Kidney epithelial cell (primary cell): ENCODE measurements around the gene AMIGO3. TPM values are rescaled to one million over a fixed set of nuclear protein-coding genes. Genes with fewer than 3 reads are reported as not detected.

Experiments
- DNase-seq: peaks from one replicate; pipeline ENCODE4 v3.0.0-alpha.2; 2010; ENCODE audit warnings: low read depth
- H3K27me3 ChIP-seq: 2 replicates; pipeline ENCODE4 v1.6.0; 2011; ENCODE audit warnings: low read length; ENCODE audit not compliant: control insufficient read depth, insufficient read depth
- H3K36me3 ChIP-seq: 2 replicates; pipeline ENCODE4 v1.5.1; 2011; ENCODE audit warnings: low read length; ENCODE audit not compliant: control insufficient read depth, insufficient read depth
- H3K4me3 ChIP-seq: 2 replicates; pipeline ENCODE4 v1.5.1; 2011; ENCODE audit warnings: low read depth, mild to moderate bottlenecking, control low read depth, low read length
- CTCF ChIP-seq: IDR thresholded peaks from 2 replicates; pipeline ENCODE4 v1.5.1; 2011; ENCODE audit warnings: mild to moderate bottlenecking, moderate library complexity, low read length, control low read depth, inconsistent platforms; ENCODE audit not compliant: insufficient read depth, poor library complexity, severe bottlenecking
- total RNA-seq: library from RNA; depleted of rRNA; stranded (reverse); fragments of >200 nt; gene quantifications from 2 replicates; pipeline ENCODE4 v1.2.3, GENCODE V29; 2015

The AMIGO3 gene
- total RNA-seq, 1 donor from 2014 or later: not detected

GRCh38 chr3:49745986-49746385, 26.5 kb upstream of the AMIGO3 start:
- Histone ChIP-seq H3K4me3 (no peak overlapping the region), H3K36me3 (no peaks in the 10 kb centered on the region), H3K27me3 (no peaks in the 10 kb centered on the region)
- TF ChIP-seq CTCF: no peak
- no peak for DNase-seq

- Histone ChIP-seq H3K36me3 (peaks cover 1% of the 10 kb centered on the region), H3K4me3 (no peak overlapping the region), H3K27me3 (no peaks in the 10 kb centered on the region)
- no peak for TF ChIP-seq CTCF
- no peak for DNase-seq
These were observed 20.9 kb upstream of the AMIGO3 start for GRCh38 chr3:49740427-49740826.

GRCh38 chr3:49738067-49738713, 18.7 kb upstream of the AMIGO3 start:
- TF ChIP-seq CTCF: no peak
- Histone ChIP-seq H3K36me3 (peaks cover 1% of the 10 kb centered on the region), H3K4me3 (no peak overlapping the region), H3K27me3 (no peaks in the 10 kb centered on the region)
- no peak for DNase-seq

GRCh38 chr3:49734752-49735151, 15.3 kb upstream of the AMIGO3 start:
- Histone ChIP-seq H3K4me3 (no peak overlapping the region), H3K27me3 (no peaks in the 10 kb centered on the region), H3K36me3 (peaks cover 2% of the 10 kb centered on the region)
- no peak for TF ChIP-seq CTCF
- no peak for DNase-seq

GRCh38 chr3:49733551-49733950, 14.1 kb upstream of the AMIGO3 start:
- H3K27me3 ChIP-seq: no peaks in the 10 kb centered on the region
- H3K4me3 ChIP-seq: no peak overlapping the region
- DNase-seq: no peak
- peaks cover 2% of the 10 kb centered on the region for H3K36me3 ChIP-seq
- TF ChIP-seq CTCF: no peak

- no peak for TF ChIP-seq CTCF
- no peaks in the 10 kb centered on the region for H3K27me3 ChIP-seq
- no peak overlapping the region for H3K4me3 ChIP-seq
- peaks cover 1% of the 10 kb centered on the region for H3K36me3 ChIP-seq
- no peak for DNase-seq
These were observed 13.1 kb upstream of the AMIGO3 start for GRCh38 chr3:49732597-49732996.
